ENCODE measurements around the gene HS3ST5. TPM values are rescaled to one million over a fixed set of nuclear protein-coding genes. Genes with fewer than 3 reads are reported as not detected.

Gene HS3ST5
- total RNA-seq, 1 donor from 2014 or later, result 17.4 TPM

DNA sequence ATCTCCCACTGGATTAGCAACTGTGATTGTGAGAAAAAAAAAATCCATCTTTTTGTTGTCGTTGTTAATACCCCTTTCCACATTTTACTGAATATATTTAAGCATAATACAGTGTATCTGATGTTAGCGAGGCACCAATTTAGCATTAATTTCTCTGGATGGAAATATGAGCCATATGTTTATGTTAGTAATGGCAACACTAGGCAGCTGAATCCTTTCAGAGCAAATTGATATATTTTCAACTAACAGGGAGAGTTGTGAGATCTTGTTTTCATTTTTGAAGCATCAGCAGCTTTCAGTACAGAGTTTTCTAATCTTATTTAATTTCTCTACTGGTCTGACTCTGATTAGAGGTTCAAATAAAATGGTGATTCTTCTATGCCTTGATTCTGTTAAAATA, 287.1 kb downstream of the HS3ST5 start:
- Mint-ChIP-seq H3K9me3 (ENCODE audit: unreplicated experiment) (peaks cover 2% of the 10 kb centered on the region), H3K4me3 (ENCODE audit: unreplicated experiment) (no peak overlapping the region), H3K27me3 (ENCODE audit: unreplicated experiment) (no peaks in the 10 kb centered on the region), H3K36me3 (ENCODE audit: unreplicated experiment) (no peaks in the 10 kb centered on the region), H3K4me1 (ENCODE audit: low read depth, unreplicated experiment) (peaks cover 15% of the 10 kb centered on the region), H3K27ac (ENCODE audit: unreplicated experiment) (peak overlapping the region; percentile 91)
- DNase-seq, result no peak
- no peak for TF ChIP-seq CTCF (IDR thresholded peaks at IDR 0.05; ENCODE audit: partially characterized antibody, unreplicated experiment)

DNA sequence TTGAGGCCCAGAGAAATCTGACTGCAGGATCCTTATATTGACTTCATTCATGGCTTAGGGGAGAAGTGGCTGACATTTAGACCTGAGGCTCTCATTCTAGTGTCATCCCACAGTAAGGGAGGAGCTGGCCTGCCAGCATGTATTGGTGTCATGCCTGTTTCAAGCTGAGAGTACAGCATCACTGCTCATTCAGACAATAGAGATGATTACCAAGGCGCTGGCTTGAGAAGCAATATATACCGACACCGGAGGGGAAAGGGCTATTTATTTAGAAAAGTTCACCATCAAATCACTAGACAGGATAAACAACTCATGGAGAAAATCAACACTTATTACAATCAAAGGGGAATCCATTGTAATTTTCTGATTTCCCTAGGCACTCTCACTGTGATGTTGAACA, 287.5 kb downstream of the HS3ST5 start:
- peaks cover 15% of the 10 kb centered on the region for H3K4me1 Mint-ChIP-seq (ENCODE audit: low read depth, unreplicated experiment)
- peak overlapping the region; percentile 91 for H3K27ac Mint-ChIP-seq (ENCODE audit: unreplicated experiment)
- no peak for TF ChIP-seq CTCF (IDR thresholded peaks at IDR 0.05; ENCODE audit: partially characterized antibody, unreplicated experiment)
- no peaks in the 10 kb centered on the region for H3K27me3 Mint-ChIP-seq (ENCODE audit: unreplicated experiment)
- H3K36me3 Mint-ChIP-seq (ENCODE audit: unreplicated experiment), result no peaks in the 10 kb centered on the region
- peaks cover 2% of the 10 kb centered on the region for H3K9me3 Mint-ChIP-seq (ENCODE audit: unreplicated experiment)
- DNase-seq, result no peak
- H3K4me3 Mint-ChIP-seq (ENCODE audit: unreplicated experiment), result no peak overlapping the region

DNA sequence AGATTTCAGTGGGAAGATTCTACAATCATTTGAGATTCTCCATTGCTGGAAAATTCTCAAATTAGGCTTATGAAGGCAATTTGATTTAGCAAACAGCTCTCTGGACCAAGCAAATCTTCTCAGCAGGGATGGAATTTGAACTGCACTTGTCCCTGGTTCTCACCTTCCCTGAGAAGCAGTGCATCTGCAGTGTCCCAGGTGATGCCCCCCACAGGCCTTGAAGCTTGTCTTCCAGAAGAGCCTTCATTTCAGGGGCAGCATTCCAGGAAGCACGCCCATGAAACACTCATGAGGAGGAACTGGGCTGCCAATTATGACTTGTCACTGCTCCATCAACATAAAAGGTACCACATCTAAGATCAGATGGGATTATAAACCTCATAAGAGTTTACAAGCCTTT, 289.0 kb downstream of the HS3ST5 start:
- Mint-ChIP-seq H3K27me3 (ENCODE audit: unreplicated experiment) (no peaks in the 10 kb centered on the region), H3K4me3 (ENCODE audit: unreplicated experiment) (no peak overlapping the region), H3K4me1 (ENCODE audit: low read depth, unreplicated experiment) (peaks cover 11% of the 10 kb centered on the region), H3K27ac (ENCODE audit: unreplicated experiment) (no peak overlapping the region), H3K36me3 (ENCODE audit: unreplicated experiment) (no peaks in the 10 kb centered on the region), H3K9me3 (ENCODE audit: unreplicated experiment) (peaks cover 2% of the 10 kb centered on the region)
- TF ChIP-seq CTCF (IDR thresholded peaks at IDR 0.05; ENCODE audit: partially characterized antibody, unreplicated experiment), result no peak
- DNase-seq, result no peak

GRCh38 chr6:114052141-114052540, 290.7 kb downstream of the HS3ST5 start:
- Mint-ChIP-seq H3K4me1 (ENCODE audit: low read depth, unreplicated experiment) (peaks cover 11% of the 10 kb centered on the region), H3K36me3 (ENCODE audit: unreplicated experiment) (no peaks in the 10 kb centered on the region), H3K4me3 (ENCODE audit: unreplicated experiment) (no peak overlapping the region), H3K27me3 (ENCODE audit: unreplicated experiment) (no peaks in the 10 kb centered on the region), H3K27ac (ENCODE audit: unreplicated experiment) (no peak overlapping the region), H3K9me3 (ENCODE audit: unreplicated experiment) (peaks cover 2% of the 10 kb centered on the region)
- TF ChIP-seq CTCF (IDR thresholded peaks at IDR 0.05; ENCODE audit: partially characterized antibody, unreplicated experiment), result no peak
- no peak for DNase-seq

- peaks cover 9% of the 10 kb centered on the region for H3K4me1 Mint-ChIP-seq (ENCODE audit: low read depth, unreplicated experiment)
- no peak for TF ChIP-seq CTCF (IDR thresholded peaks at IDR 0.05; ENCODE audit: partially characterized antibody, unreplicated experiment)
- H3K9me3 Mint-ChIP-seq (ENCODE audit: unreplicated experiment), result peaks cover 2% of the 10 kb centered on the region
- no peak overlapping the region for H3K27ac Mint-ChIP-seq (ENCODE audit: unreplicated experiment)
- no peak for DNase-seq
- no peaks in the 10 kb centered on the region for H3K36me3 Mint-ChIP-seq (ENCODE audit: unreplicated experiment)
- H3K27me3 Mint-ChIP-seq (ENCODE audit: unreplicated experiment), result no peaks in the 10 kb centered on the region
- H3K4me3 Mint-ChIP-seq (ENCODE audit: unreplicated experiment), result no peak overlapping the region
Observed at GRCh38 chr6:114051031-114051430, 291.8 kb downstream of the HS3ST5 start.

Data from glutamatergic neuron (in vitro differentiated cells).